SK-N-SH (cell line): ENCODE results near the gene ADCY9. TPM values are rescaled to one million over a fixed set of nuclear protein-coding genes. Genes with fewer than 3 reads are reported as not detected.
A peak's percentile ranks its signal among the peaks of the same experiment; 100 is the strongest.

Experiments used
- CTCF ChIA-PET: fragments of 300-600, 350-600 bp; formaldehyde crosslinking; extraction: SDS; loops from one replicate; lab custom pipeline; 2021; lab: Yijun Ruan, JAX
- POLR2A ChIA-PET: fragments of 350-600 bp; sonication (Branson Sonifier 250); formaldehyde crosslinking; extraction: SDS; loops from one replicate; lab custom pipeline; 2020; ENCODE audit warnings: antibody characterized with exemption, inconsistent platforms; lab: Yijun Ruan, JAX
- DNase-seq: peaks from one replicate; pipeline ENCODE4 v3.0.0; 2012
- H2AFZ ChIP-seq: fragments of 200-600 bp; sonication (generic); 2 replicates; pipeline ENCODE4 v1.8.1; 2016; ENCODE audit warnings: antibody characterized with exemption, mild to moderate bottlenecking, low read depth
- H3F3A ChIP-seq: fragments of 200-600 bp; sonication (generic); replicated peaks from 2 replicates; pipeline ENCODE3; 2016; ENCODE audit warnings: antibody characterized with exemption, mild to moderate bottlenecking; ENCODE audit not compliant: insufficient read depth
- H3K27ac ChIP-seq, 2 experiments: fragments of 200-500 bp in 1 of 2; fragments of 200-600 bp in 1 of 2; sonication (Bioruptor generic) in 1 of 2; sonication (generic), shearing (Covaris generic) in 1 of 2; 2 replicates each; pipeline versions ENCODE4 v1.5.1 to v1.6.1; 2014 to 2016; ENCODE audit warnings: low read depth in 2 of 2, inconsistent platforms in 1 of 2, low read length in 1 of 2, mild to moderate bottlenecking in 1 of 2, mixed read lengths in 1 of 2
- H3K27me3 ChIP-seq: fragments of 200-600 bp; sonication (generic), shearing (Covaris generic); 2 replicates; pipeline ENCODE4 v1.6.1; 2016; ENCODE audit warnings: mixed run types; ENCODE audit not compliant: insufficient read depth
- H3K36me3 ChIP-seq, 2 experiments: fragments of 200-500 bp in 1 of 2; fragments of 200-600 bp in 1 of 2; sonication (Bioruptor generic) in 1 of 2; sonication (generic) in 1 of 2; replicated peaks in 1 of 2; 2 replicates each; pipeline versions ENCODE3 to v1.5.1; 2014 to 2016; ENCODE audit warnings: low read length in 1 of 2, mild to moderate bottlenecking in 1 of 2; ENCODE audit not compliant: insufficient read depth in 2 of 2, control insufficient read depth in 1 of 2
- H3K4me1 ChIP-seq, 2 experiments: fragments of 200-500 bp in 1 of 2; fragments of 200-600 bp in 1 of 2; sonication (Bioruptor generic) in 1 of 2; sonication (generic), shearing (Covaris generic) in 1 of 2; 2 replicates each; pipeline versions ENCODE4 v1.5.1 to v1.6.1; 2014 to 2016; ENCODE audit warnings: low read depth in 1 of 2, low read length in 1 of 2, mixed run types in 1 of 2; ENCODE audit not compliant: insufficient read depth in 2 of 2, control insufficient read depth in 1 of 2
- H3K4me2 ChIP-seq: fragments of 200-600 bp; sonication (generic), shearing (Covaris generic); 2 replicates; pipeline ENCODE4 v1.6.1; 2017; ENCODE audit warnings: mixed run types
- H3K4me3 ChIP-seq, 2 experiments: fragments of 200-500 bp in 1 of 2; fragments of 200-600 bp in 1 of 2; sonication (Bioruptor generic) in 1 of 2; sonication (generic), shearing (Covaris generic) in 1 of 2; 2 replicates each; pipeline versions ENCODE4 v1.5.1 to v1.8.1; 2014 to 2016; ENCODE audit warnings: low read depth in 2 of 2, inconsistent platforms in 1 of 2, low read length in 1 of 2, mild to moderate bottlenecking in 1 of 2, mixed read lengths in 1 of 2, moderate library complexity in 1 of 2
- H3K79me2 ChIP-seq: fragments of 200-600 bp; sonication (generic); 2 replicates; pipeline ENCODE4 v1.8.1; 2017; ENCODE audit warnings: mild to moderate bottlenecking; ENCODE audit not compliant: insufficient read depth
- H3K9ac ChIP-seq: fragments of 200-600 bp; sonication (generic); 2 replicates; pipeline ENCODE4 v1.6.1; 2017; ENCODE audit warnings: mixed run types
- H3K9me2 ChIP-seq: fragments of 200-600 bp; sonication (generic); 2 replicates; pipeline ENCODE4 v1.6.1; 2017; ENCODE audit warnings: mixed run types
- H3K9me3 ChIP-seq: fragments of 200-600 bp; sonication (generic); 2 replicates; pipeline ENCODE4 v1.6.1; 2017; ENCODE audit warnings: mixed run types, mild to moderate bottlenecking, moderate library complexity
- H4K20me1 ChIP-seq: fragments of 200-600 bp; sonication (generic); 2 replicates; pipeline ENCODE4 v1.6.1; 2017; ENCODE audit warnings: mild to moderate bottlenecking, mixed run types; ENCODE audit not compliant: insufficient read depth
- CHD2 ChIP-seq: fragments of 150-350 bp; IDR thresholded peaks from 2 replicates; pipeline ENCODE4 v1.6.1; 2018; ENCODE audit warnings: low read length; ENCODE audit not compliant: partially characterized antibody
- ELF1 ChIP-seq: IDR thresholded peaks from 2 replicates; pipeline ENCODE4 v1.4.0; 2012
- EP300 ChIP-seq, 2 experiments: IDR thresholded peaks; 2 replicates each; pipeline versions ENCODE4 v1.4.0 to v1.6.1; 2012; ENCODE audit warnings: borderline replicate concordance in 1 of 2, low read depth in 1 of 2, low read length in 1 of 2
- GATA2 ChIP-seq: sonication (generic); formaldehyde crosslinking; IDR thresholded peaks from 2 replicates; pipeline ENCODE4 v1.5.0; 2020; ENCODE audit warnings: mild to moderate bottlenecking, missing genetic modification reagents
- JUND ChIP-seq: IDR thresholded peaks from 2 replicates; pipeline ENCODE4 v1.4.0; 2012
- MAX ChIP-seq: IDR thresholded peaks from 2 replicates; pipeline ENCODE4 v1.4.0; 2012; ENCODE audit warnings: low read depth
- MEF2A ChIP-seq: IDR thresholded peaks from 2 replicates; pipeline ENCODE4 v1.4.0; 2012; ENCODE audit warnings: low read depth, borderline replicate concordance
- MXI1 ChIP-seq: IDR thresholded peaks from 2 replicates; pipeline ENCODE4 v1.6.1; 2012; ENCODE audit warnings: mild to moderate bottlenecking, low read depth, low read length, improper control_type of control experiment
- PBX3 ChIP-seq: IDR thresholded peaks from 2 replicates; pipeline ENCODE4; 2012
- RCOR1 ChIP-seq: fragments of 150-350 bp; IDR thresholded peaks from 2 replicates; pipeline ENCODE4 v1.6.1; 2017; ENCODE audit warnings: antibody characterized with exemption, low read length
- SMC3 ChIP-seq: IDR thresholded peaks from 2 replicates; pipeline ENCODE4 v1.6.1; 2012; ENCODE audit warnings: low read depth, low read length, improper control_type of control experiment
- TAF1 ChIP-seq: IDR thresholded peaks from 2 replicates; pipeline ENCODE4 v1.6.1; 2012; ENCODE audit warnings: low read depth, mild to moderate bottlenecking, low read length, moderate library complexity, borderline replicate concordance
- TEAD4 ChIP-seq: IDR thresholded peaks from 2 replicates; pipeline ENCODE4 v1.4.0; 2012; ENCODE audit warnings: mild to moderate bottlenecking, borderline replicate concordance; ENCODE audit not compliant: insufficient read depth
- WGBS: methylation state at CpG from one replicate; pipeline ENCODE4 v1.1.6; 2017; ENCODE audit warnings: low lambda C conversion rate; 5-methylcytosine and 5-hydroxymethylcytosine counted together
- polyA plus RNA-seq, 3 experiments: library from polyadenylated mRNA; depleted of rRNA; stranded (reverse); fragments of >200 nt; gene quantifications; 2 replicates each; pipeline ENCODE4 v1.2.3, GENCODE V29; 2012

The ADCY9 gene
- polyA plus RNA-seq, 1 of the 3 experiments (the other 2 are of a cell fraction) = 5.2 TPM

- no peaks in the 10 kb centered on the region for H3F3A ChIP-seq
- H3K4me2 ChIP-seq = no peak overlapping the region
- H3K9ac ChIP-seq = no peak overlapping the region
- no peak overlapping the region for H3K27ac ChIP-seq
- no peaks in the 10 kb centered on the region for H3K79me2 ChIP-seq
- no peak for TF ChIP-seq EP300 (IDR thresholded peaks at IDR 0.05; ENCODE audit: borderline replicate concordance in 1 of 2, low read depth in 1 of 2, low read length in 1 of 2)
- no peak for TF ChIP-seq RCOR1
- TF ChIP-seq SMC3 = no peak
- TF ChIP-seq ELF1 = no peak
- no peak for TF ChIP-seq MEF2A
- TF ChIP-seq PBX3 = no peak
- no peak for TF ChIP-seq MXI1
- H3K4me3 ChIP-seq = no peak overlapping the region
- no peak for DNase-seq
- no peaks in the 10 kb centered on the region for H4K20me1 ChIP-seq
- POLR2A ChIA-PET = no interaction called here
- no peaks in the 10 kb centered on the region for H3K9me3 ChIP-seq
- WGBS = 52% methylated on average over 3 of the region's 3 CpGs
- no peaks in the 10 kb centered on the region for H3K9me2 ChIP-seq
- H3K36me3 ChIP-seq = no peaks in the 10 kb centered on the region
- H3K27me3 ChIP-seq = peaks cover 5% of the 10 kb centered on the region
- no peak overlapping the region for H2AFZ ChIP-seq
- CTCF ChIA-PET = interaction anchor here (0.6 to 1.7 kb wide), 5 partner anchors 12 to 295 kb away, joined by 3 to 6 read pairs (median 3); no protein-coding TSS in a partner anchor
- peaks cover 0 to 5% of the 10 kb centered on the region in 2 experiments; a peak in 1 of 4 replicates for H3K4me1 ChIP-seq
These were observed 157.1 kb downstream of the ADCY9 start for GRCh38 chr16:3959148-3959547.

- Histone ChIP-seq H3K9ac (no peak overlapping the region), H4K20me1 (no peaks in the 10 kb centered on the region), H3K9me2 (no peaks in the 10 kb centered on the region), H2AFZ (peak overlapping the region; percentile 41; the same call in 1 of the 2 replicates), H3K79me2 (no peaks in the 10 kb centered on the region), H3K36me3 (no peaks in the 10 kb centered on the region), H3F3A (no peaks in the 10 kb centered on the region), H3K4me2 (peak overlapping the region; percentile 52), H3K4me3 (peak overlapping the region; percentile 15 to 23; a peak in 3 of 4 replicates), H3K4me1 (peaks cover 0 to 5% of the 10 kb centered on the region in 2 experiments; a peak in 1 of 4 replicates), H3K27ac (no peak overlapping the region), H3K27me3 (peaks cover 5% of the 10 kb centered on the region), H3K9me3 (no peaks in the 10 kb centered on the region)
- ChIA-PET CTCF (interaction anchor here (1.1 to 5.3 kb wide), 4 partner anchors 18 to 296 kb away, joined by 3 to 32 read pairs (median 4); no protein-coding TSS in a partner anchor), POLR2A (no interaction called here)
- 29% methylated on average over 23 of the region's 23 CpGs for WGBS
- TF ChIP-seq GATA2 (CRISPR knock-in tag) (no peak), JUND (no peak), TAF1 (no peak)
- no peak for DNase-seq
These were observed 158.8 kb downstream of the ADCY9 start for GRCh38 chr16:3957344-3957980.

- DNase-seq = no peak
- peaks cover 5% of the 10 kb centered on the region in 2 experiments; a peak in 1 of 4 replicates for H3K4me1 ChIP-seq
- peaks cover 5% of the 10 kb centered on the region for H3K27me3 ChIP-seq
- H3K4me2 ChIP-seq = no peak overlapping the region
- H4K20me1 ChIP-seq = no peaks in the 10 kb centered on the region
- H3K9ac ChIP-seq = no peak overlapping the region
- ChIA-PET CTCF (interaction anchor here (1.5 to 5.3 kb wide), 3 partner anchors 15 to 300 kb away, joined by 3 to 32 read pairs (median 8); no protein-coding TSS in a partner anchor), POLR2A (no interaction called here)
- no peak overlapping the region for H3K4me3 ChIP-seq
- H3K27ac ChIP-seq = no peak overlapping the region
- H3K9me3 ChIP-seq = no peaks in the 10 kb centered on the region
- H3F3A ChIP-seq = no peaks in the 10 kb centered on the region
- TF ChIP-seq CHD2 (no peak), MAX (no peak), SMC3 (no peak), MEF2A (no peak), TEAD4 (no peak)
- H3K36me3 ChIP-seq = no peaks in the 10 kb centered on the region
- no peaks in the 10 kb centered on the region for H3K79me2 ChIP-seq
- H3K9me2 ChIP-seq = no peaks in the 10 kb centered on the region
- WGBS = 79% methylated on average over 15 of the region's 15 CpGs
- no peak overlapping the region for H2AFZ ChIP-seq
These were observed 161.8 kb downstream of the ADCY9 start for GRCh38 chr16:3954411-3954921.
